ENCODE results near the gene DPF1. TPM values are rescaled to one million over a fixed set of nuclear protein-coding genes. Genes with fewer than 3 reads are reported as not detected.

Gene DPF1
- total and polyA plus RNA-seq, 8 donors = 0.19 to 0.37 (median 0.26) TPM; not detected in 5

GRCh38 chr19:38197937-38198704 is 25.9 kb downstream of the DPF1 start:
- Histone ChIP-seq H3K27me3 (no peaks in the 10 kb centered on the region), H3K4me1 (no peaks in the 10 kb centered on the region), H3K9me3 (no peaks in the 10 kb centered on the region), H3K4me3 (no peak overlapping the region), H3K27ac (no peak overlapping the region), H3K36me3 (peaks cover 0 to 16% (median 6%) of the 10 kb centered on the region in 3 donors)
- no peak for TF ChIP-seq CTCF (IDR thresholded peaks at IDR 0.05)
- intact Hi-C loops (cut with DNase I) = no loop called here
- FAIRE-seq = no peak
- 94 to 95% methylated on average over 25 of the region's 25 CpGs for WGBS, 2 donors
- no peak for ATAC-seq
- no peak for DNase-seq

- no peak overlapping the region for H3K27ac ChIP-seq
- intact Hi-C loops (cut with DNase I) = no loop called here
- DNase-seq (no peak), FAIRE-seq (no peak), ATAC-seq (no peak)
- no peak for TF ChIP-seq CTCF (IDR thresholded peaks at IDR 0.05)
- H3K27me3 ChIP-seq = no peaks in the 10 kb centered on the region
- H3K4me1 ChIP-seq = no peaks in the 10 kb centered on the region
- H3K9me3 ChIP-seq = no peaks in the 10 kb centered on the region
- no peak overlapping the region for H3K4me3 ChIP-seq
- peaks cover 0 to 8% (median 6%) of the 10 kb centered on the region in 3 donors for H3K36me3 ChIP-seq
- 91 to 92% methylated on average over 23 of the region's 23 CpGs for WGBS, 2 donors
Observed at GRCh38 chr19:38196948-38197656, 26.9 kb downstream of the DPF1 start.

GRCh38 chr19:38196245-38196837 is 27.7 kb downstream of the DPF1 start:
- 93 to 98% methylated on average over 13 of the region's 13 CpGs for WGBS, 2 donors
- peaks cover 0 to under 1% (median 0%) of the 10 kb centered on the region in 3 donors for H3K36me3 ChIP-seq
- H3K27ac ChIP-seq = no peak overlapping the region
- no peaks in the 10 kb centered on the region for H3K27me3 ChIP-seq
- no peak for TF ChIP-seq CTCF (IDR thresholded peaks at IDR 0.05)
- ATAC-seq = no peak
- H3K4me1 ChIP-seq = no peaks in the 10 kb centered on the region
- peak in 1 of 6 donors; percentile 18 for DNase-seq
- no peak overlapping the region for H3K4me3 ChIP-seq
- intact Hi-C loops (cut with DNase I) = no loop called here
- no peak for FAIRE-seq
- no peaks in the 10 kb centered on the region for H3K9me3 ChIP-seq

- no peaks in the 10 kb centered on the region for H3K36me3 ChIP-seq
- H3K4me3 ChIP-seq = no peak overlapping the region
- no peak for TF ChIP-seq CTCF (IDR thresholded peaks at IDR 0.05)
- intact Hi-C loops (cut with DNase I) = no loop called here
- no peak overlapping the region for H3K27ac ChIP-seq
- H3K27me3 ChIP-seq = no peaks in the 10 kb centered on the region
- WGBS, 2 donors = 83 to 100% methylated on average over 10 of the region's 10 CpGs
- FAIRE-seq = no peak
- peak in 1 of 6 donors; percentile 37 for DNase-seq
- no peak for ATAC-seq
- no peaks in the 10 kb centered on the region for H3K9me3 ChIP-seq
- no peaks in the 10 kb centered on the region for H3K4me1 ChIP-seq
Observed at GRCh38 chr19:38195237-38195636, 28.8 kb downstream of the DPF1 start.

Measured in pancreas (tissue), 10 donors.